PC-3 (cell line): Measurements from ENCODE around the gene DNM2. TPM values are rescaled to one million over a fixed set of nuclear protein-coding genes. Genes with fewer than 3 reads are reported as not detected.

Experiments used
- ATAC-seq: fragments of 200-7000 bp; cut with Tn5 transposase; 2 replicates; pipeline ENCODE4 v1.9.1; 2020; ENCODE audit warnings: mild to moderate bottlenecking, moderate library complexity
- BruUV-seq: library from RNA; stranded (reverse); fragments of 400-500 nt; replicated peaks from 2 replicates; lab custom pipeline; 2021; lab: Mats Ljungman, UMichigan
- CTCF ChIA-PET: fragments of 300-600 bp; sonication (Branson Sonifier 250); formaldehyde crosslinking; loops from one replicate; lab custom pipeline; 2022; ENCODE audit warnings: antibody characterized with exemption; lab: Charles Lee
- POLR2A ChIA-PET: fragments of 300-600 bp; sonication (Branson Sonifier 250); formaldehyde crosslinking; loops from one replicate; lab custom pipeline; 2022; ENCODE audit warnings: antibody characterized with exemption; ENCODE audit not compliant: unreplicated experiment; lab: Charles Lee
- DNase-seq: peaks from one replicate; pipeline ENCODE4 v3.0.0-alpha.2; 2015
- H2AFZ ChIP-seq: fragments of 300-600 bp; sonication (generic); 2 replicates; pipeline ENCODE4 v1.6.0; 2016; ENCODE audit warnings: antibody characterized with exemption, low read length
- H3F3A ChIP-seq: fragments of 300-600 bp; sonication (generic); one replicate; pipeline ENCODE4 v1.6.0; 2017; ENCODE audit warnings: antibody characterized with exemption, low read length, control low read depth, mild to moderate bottlenecking; ENCODE audit not compliant: unreplicated experiment
- H3K27ac ChIP-seq: fragments of 300-600 bp; sonication (generic); 2 replicates; pipeline ENCODE4 v1.5.1; 2016; ENCODE audit warnings: mild to moderate bottlenecking, low read length
- H3K27me3 ChIP-seq: fragments of 300-600 bp; sonication (generic); 2 replicates; pipeline ENCODE4 v1.6.1; 2016; ENCODE audit warnings: low read length, mixed read lengths
- H3K36me3 ChIP-seq: fragments of 300-600 bp; sonication (generic); 2 replicates; pipeline ENCODE4 v1.6.1; 2016; ENCODE audit warnings: low read depth, mixed run types, low read length, mixed read lengths
- H3K4me1 ChIP-seq: fragments of 300-600 bp; sonication (generic); 2 replicates; pipeline ENCODE4 v1.5.1; 2016; ENCODE audit warnings: low read length; ENCODE audit not compliant: insufficient read depth
- H3K4me2 ChIP-seq: fragments of 300-600 bp; sonication (generic); 2 replicates; pipeline ENCODE4 v1.6.0; 2016; ENCODE audit warnings: low read length
- H3K4me3 ChIP-seq: fragments of 300-600 bp; sonication (generic); 2 replicates; pipeline ENCODE4 v1.5.1; 2016; ENCODE audit warnings: mild to moderate bottlenecking, low read length, mixed read lengths
- H3K79me2 ChIP-seq: fragments of 300-600 bp; sonication (generic); 2 replicates; pipeline ENCODE4 v1.6.1; 2017; ENCODE audit warnings: low read length, mixed read lengths
- H3K9ac ChIP-seq: fragments of 300-600 bp; sonication (generic); 2 replicates; pipeline ENCODE4 v1.6.0; 2016; ENCODE audit warnings: mild to moderate bottlenecking, low read length
- H3K9me2 ChIP-seq: fragments of 300-600 bp; sonication (generic); replicated peaks from 2 replicates; pipeline ENCODE4 v1.6.1; 2016; ENCODE audit warnings: mixed run types, low read length, mixed read lengths
- H3K9me3 ChIP-seq: fragments of 300-600 bp; sonication (generic); 2 replicates; pipeline ENCODE4 v1.6.1; 2016; ENCODE audit warnings: low read length, mixed read lengths
- H4K20me1 ChIP-seq: fragments of 300-600 bp; sonication (generic); 2 replicates; pipeline ENCODE4 v1.6.1; 2016; ENCODE audit warnings: low read length, mixed read lengths
- EZH2 ChIP-seq: fragments of 300-600 bp; sonication (generic); IDR thresholded peaks from one replicate; pipeline ENCODE4 v1.6.1; 2017; ENCODE audit warnings: antibody characterized with exemption, mild to moderate bottlenecking, low read length; ENCODE audit not compliant: unreplicated experiment
- EZH2phosphoT487 ChIP-seq: fragments of 300-600 bp; sonication (generic); IDR thresholded peaks from 2 replicates; pipeline ENCODE4 v1.6.1; 2018; ENCODE audit warnings: mild to moderate bottlenecking, antibody characterized with exemption, low read length, borderline replicate concordance
- intact Hi-C: fragments of 100-400 bp; cut with micrococcal nuclease; formaldehyde crosslinking; loops from 2 replicates; pipeline ENCODE4 v1.9.0; 2023
- total RNA-seq: library from RNA; depleted of rRNA; stranded (reverse); fragments of >200 nt; gene quantifications from 2 replicates; pipeline ENCODE4 v1.2.3, GENCODE V29; 2014
- TF ChIP-seq, protein P1 (sequence below): fragments of 300-600 bp; sonication (generic); conservative IDR thresholded peaks from 2 replicates; pipeline ENCODE4 v1.5.1; 2017; ENCODE audit warnings: antibody characterized with exemption, low read depth, mild to moderate bottlenecking, low read length

DNM2 gene
- total RNA-seq, 1 experiment from 2014 or later: 150 TPM

DNA sequence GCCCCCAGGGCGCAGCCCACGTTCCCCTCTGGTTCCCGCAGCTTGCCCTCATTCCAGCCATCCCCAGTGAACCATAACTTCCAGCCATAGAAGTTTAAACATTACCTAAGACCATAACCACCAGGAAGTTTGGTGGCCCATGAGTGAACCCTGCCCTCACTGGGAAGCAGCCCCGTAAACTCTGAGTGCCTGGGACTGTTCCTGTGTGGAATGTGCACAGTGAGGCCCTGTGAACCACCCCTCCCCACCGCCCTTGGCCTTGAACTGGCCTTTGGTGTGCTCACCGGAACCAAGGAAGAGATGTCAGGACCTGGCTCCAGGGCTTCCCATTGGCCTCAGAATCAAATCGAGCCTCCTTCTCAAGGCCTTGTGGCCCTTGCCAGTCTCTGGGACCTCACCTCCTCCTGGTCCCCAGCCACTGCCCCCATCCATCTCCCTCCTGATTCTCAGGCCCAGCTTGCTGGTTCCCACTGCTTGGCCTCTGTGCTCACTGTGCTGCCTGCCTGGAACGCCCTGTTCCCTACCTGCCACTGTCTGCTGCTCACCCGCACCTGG lies 46.5 kb downstream of the DNM2 start:
- Histone ChIP-seq H3K4me1 (peaks cover 22% of the 10 kb centered on the region), H3K9me2 (no peaks in the 10 kb centered on the region), H3K4me2 (no peak overlapping the region), H3K27ac (no peak overlapping the region), H3K4me3 (no peak overlapping the region), H4K20me1 (0 out of 2 replicates have a peak, but pooled peaks cover 4% of the 10 kb centered on the region), H3K9ac (no peak overlapping the region), H3K27me3 (no peaks in the 10 kb centered on the region), H2AFZ (no peak overlapping the region), H3F3A (no peaks in the 10 kb centered on the region), H3K36me3 (peaks cover 20% of the 10 kb centered on the region), H3K79me2 (peaks cover 53% of the 10 kb centered on the region), H3K9me3 (no peaks in the 10 kb centered on the region)
- POLR2A ChIA-PET: no interaction called here
- TF ChIP-seq, protein P1, sequence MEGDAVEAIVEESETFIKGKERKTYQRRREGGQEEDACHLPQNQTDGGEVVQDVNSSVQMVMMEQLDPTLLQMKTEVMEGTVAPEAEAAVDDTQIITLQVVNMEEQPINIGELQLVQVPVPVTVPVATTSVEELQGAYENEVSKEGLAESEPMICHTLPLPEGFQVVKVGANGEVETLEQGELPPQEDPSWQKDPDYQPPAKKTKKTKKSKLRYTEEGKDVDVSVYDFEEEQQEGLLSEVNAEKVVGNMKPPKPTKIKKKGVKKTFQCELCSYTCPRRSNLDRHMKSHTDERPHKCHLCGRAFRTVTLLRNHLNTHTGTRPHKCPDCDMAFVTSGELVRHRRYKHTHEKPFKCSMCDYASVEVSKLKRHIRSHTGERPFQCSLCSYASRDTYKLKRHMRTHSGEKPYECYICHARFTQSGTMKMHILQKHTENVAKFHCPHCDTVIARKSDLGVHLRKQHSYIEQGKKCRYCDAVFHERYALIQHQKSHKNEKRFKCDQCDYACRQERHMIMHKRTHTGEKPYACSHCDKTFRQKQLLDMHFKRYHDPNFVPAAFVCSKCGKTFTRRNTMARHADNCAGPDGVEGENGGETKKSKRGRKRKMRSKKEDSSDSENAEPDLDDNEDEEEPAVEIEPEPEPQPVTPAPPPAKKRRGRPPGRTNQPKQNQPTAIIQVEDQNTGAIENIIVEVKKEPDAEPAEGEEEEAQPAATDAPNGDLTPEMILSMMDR: no peak
- TF ChIP-seq EZH2phosphoT487 (no peak), EZH2 (no peak)
- ATAC-seq (no peak), DNase-seq (no peak)
- intact Hi-C loops: no loop called here
- CTCF ChIA-PET: no interaction called here
- no TSS peak for BruUV-seq

DNA sequence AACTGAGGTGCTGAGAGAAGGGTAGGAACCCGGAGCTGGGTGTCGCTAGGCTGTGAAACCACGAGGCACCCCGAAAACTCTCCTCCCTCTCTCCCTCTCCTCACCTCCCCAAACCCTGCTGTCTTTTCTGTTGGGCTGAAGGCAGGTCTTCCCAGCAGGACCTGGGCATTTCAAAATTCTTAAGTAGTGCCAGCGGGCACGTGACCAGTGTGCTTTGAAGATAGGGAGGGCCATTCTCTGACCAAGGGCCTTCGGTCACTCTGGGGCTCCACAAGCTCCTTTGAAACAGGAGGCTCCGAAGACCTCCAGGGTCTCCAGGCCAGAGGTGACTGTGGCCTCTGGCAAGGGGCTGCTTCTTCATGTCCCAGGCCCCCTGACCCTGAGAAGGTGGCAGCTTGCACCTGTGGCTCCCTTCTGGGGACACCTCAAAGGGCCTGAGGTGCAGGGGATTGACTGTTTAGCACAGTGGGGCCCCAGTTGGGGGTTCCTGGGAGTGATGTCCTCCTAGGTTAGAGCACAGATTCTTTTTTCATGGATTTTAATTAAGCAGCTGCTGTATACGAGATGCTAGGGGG lies 48.3 kb downstream of the DNM2 start:
- ATAC-seq (no peak), DNase-seq (no peak)
- ChIA-PET CTCF (no interaction called here), POLR2A (no interaction called here)
- H3F3A ChIP-seq: no peaks in the 10 kb centered on the region
- no peak overlapping the region for H3K9ac ChIP-seq
- H3K9me3 ChIP-seq: no peaks in the 10 kb centered on the region
- H3K4me3 ChIP-seq: no peak overlapping the region
- no peaks in the 10 kb centered on the region for H3K27me3 ChIP-seq
- TF ChIP-seq EZH2: no peak
- TF ChIP-seq, protein P1: no peak
- no peak for TF ChIP-seq EZH2phosphoT487
- H3K4me1 ChIP-seq: peaks cover 17% of the 10 kb centered on the region
- peaks cover 21% of the 10 kb centered on the region for H3K36me3 ChIP-seq
- H3K79me2 ChIP-seq: peaks cover 55% of the 10 kb centered on the region
- no peaks in the 10 kb centered on the region for H3K9me2 ChIP-seq
- no TSS peak for BruUV-seq
- H3K4me2 ChIP-seq: no peak overlapping the region
- intact Hi-C loops: no loop called here
- no peak overlapping the region for H3K27ac ChIP-seq
- no peak overlapping the region for H2AFZ ChIP-seq
- H4K20me1 ChIP-seq: 0 out of 2 replicates have a peak, but pooled peaks cover 4% of the 10 kb centered on the region

- Histone ChIP-seq H3K36me3 (peaks cover 15% of the 10 kb centered on the region; the same call in 1 of the 2 replicates), H3K9ac (no peak overlapping the region), H2AFZ (no peak overlapping the region), H3K4me2 (no peak overlapping the region), H4K20me1 (0 out of 2 replicates have a peak, but pooled peaks cover 4% of the 10 kb centered on the region), H3K79me2 (peaks cover 51% of the 10 kb centered on the region), H3K4me3 (no peak overlapping the region), H3K27ac (no peak overlapping the region), H3K9me2 (no peaks in the 10 kb centered on the region), H3K9me3 (no peaks in the 10 kb centered on the region), H3F3A (no peaks in the 10 kb centered on the region), H3K27me3 (no peaks in the 10 kb centered on the region), H3K4me1 (peaks cover 17% of the 10 kb centered on the region)
- ATAC-seq (no peak), DNase-seq (no peak)
- intact Hi-C loops: no loop called here
- BruUV-seq: no TSS peak
- CTCF ChIA-PET: no interaction called here
- no peak for TF ChIP-seq EZH2
- TF ChIP-seq EZH2phosphoT487: no peak
- POLR2A ChIA-PET: no interaction called here
Observed at GRCh38 chr19:10766671-10767201, 48.9 kb downstream of the DNM2 start.
